Measurements from ENCODE around the gene SKAP2.

The SKAP2 gene

GRCh38 chr7:26864309-26865093, at the start of gene SKAP2:
TSS of gene SKAP2 (minus strand) at chr7:26864590. CDS start at chr7:26864429, 161 bp downstream.
- DNase-seq (ENCODE audit: low read depth in 2 of 2), result peak; percentile 71 to 73

- no peak for DNase-seq (ENCODE audit: low read depth in 2 of 2)
Measured at GRCh38 chr7:26912933-26913536, 48.6 kb upstream of the SKAP2 start.

- DNase-seq (ENCODE audit: low read depth in 2 of 2), result no peak
Measured at GRCh38 chr7:26912338-26912737, 47.9 kb upstream of the SKAP2 start.

GRCh38 chr7:26910221-26910620, 45.8 kb upstream of the SKAP2 start:
- DNase-seq (ENCODE audit: low read depth in 2 of 2), result no peak

- DNase-seq (ENCODE audit: low read depth in 2 of 2), result no peak
Measured at GRCh38 chr7:26900251-26900650, 35.9 kb upstream of the SKAP2 start.

GRCh38 chr7:26899519-26899918, 35.1 kb upstream of the SKAP2 start:
- DNase-seq (ENCODE audit: low read depth in 2 of 2), result no peak

GRCh38 chr7:26898891-26899290, 34.5 kb upstream of the SKAP2 start:
- no peak for DNase-seq (ENCODE audit: low read depth in 2 of 2)

GRCh38 chr7:26897928-26898327, 33.5 kb upstream of the SKAP2 start:
- DNase-seq (ENCODE audit: low read depth in 2 of 2), result no peak

- no peak for DNase-seq (ENCODE audit: low read depth in 2 of 2)
Measured at GRCh38 chr7:26891400-26892350, 27.3 kb upstream of the SKAP2 start.

GRCh38 chr7:26880852-26881251, 16.5 kb upstream of the SKAP2 start:
- no peak for DNase-seq (ENCODE audit: low read depth in 2 of 2)

GRCh38 chr7:26879671-26880070, 15.3 kb upstream of the SKAP2 start:
- DNase-seq (ENCODE audit: low read depth in 2 of 2), result no peak

GRCh38 chr7:26868841-26869495, 4.6 kb upstream of the SKAP2 start:
- no peak for DNase-seq (ENCODE audit: low read depth in 2 of 2)

- DNase-seq (ENCODE audit: low read depth in 2 of 2), result no peak
Measured at GRCh38 chr7:26865094-26865388, 651 bp upstream of the SKAP2 start.

- DNase-seq (ENCODE audit: low read depth in 2 of 2), result peak; percentile 4 to 18
Measured at GRCh38 chr7:26863518-26864308, 677 bp downstream of the SKAP2 start.

- DNase-seq (ENCODE audit: low read depth in 2 of 2), result no peak
Measured at GRCh38 chr7:26862834-26863233, 1.6 kb downstream of the SKAP2 start.

- no peak for DNase-seq (ENCODE audit: low read depth in 2 of 2)
Measured at GRCh38 chr7:26861050-26861449, 3.3 kb downstream of the SKAP2 start.

- DNase-seq (ENCODE audit: low read depth in 2 of 2), result no peak
Measured at GRCh38 chr7:26860361-26860760, 4.0 kb downstream of the SKAP2 start.

GRCh38 chr7:26859720-26860119, 4.7 kb downstream of the SKAP2 start:
- DNase-seq (ENCODE audit: low read depth in 2 of 2), result no peak

GRCh38 chr7:26858735-26859134, 5.7 kb downstream of the SKAP2 start:
- DNase-seq (ENCODE audit: low read depth in 2 of 2), result no peak

GRCh38 chr7:26858241-26858715, 6.1 kb downstream of the SKAP2 start:
- DNase-seq (ENCODE audit: low read depth in 2 of 2), result no peak
